PFSK-1 (cell line): ENCODE data around the gene GAMT. TPM values are rescaled to one million over a fixed set of nuclear protein-coding genes. Genes with fewer than 3 reads are reported as not detected.

ENCODE experiments used
- FOXP2 ChIP-seq: optimal IDR thresholded peaks from 2 replicates; pipeline ENCODE3; 2011; ENCODE audit warnings: borderline replicate concordance, control low read depth, inconsistent platforms; ENCODE audit not compliant: insufficient read depth; ENCODE audit errors: extremely low read length, extremely low read depth
- POLR2AphosphoS5 ChIP-seq: IDR thresholded peaks from 2 replicates; pipeline ENCODE4 v1.6.1; 2012; ENCODE audit warnings: low read depth, mild to moderate bottlenecking, control low read depth, low read length, moderate library complexity
- REST ChIP-seq, 2 experiments: IDR thresholded peaks; 2 replicates each; pipeline versions ENCODE4 v1.6.1 to v1.8.0; 2011 to 2012; ENCODE audit warnings: low read depth in 2 of 2, low read length in 2 of 2, control low read depth in 1 of 2, inconsistent platforms in 1 of 2, mild to moderate bottlenecking in 1 of 2, moderate library complexity in 1 of 2; ENCODE audit not compliant: insufficient read depth in 1 of 2
- SIN3A ChIP-seq: IDR thresholded peaks from 2 replicates; pipeline ENCODE4 v1.6.1; 2012; ENCODE audit warnings: mild to moderate bottlenecking, low read length, moderate library complexity, borderline replicate concordance; ENCODE audit not compliant: insufficient read depth
- TAF1 ChIP-seq: IDR thresholded peaks from 2 replicates; pipeline ENCODE4 v1.6.1; 2012; ENCODE audit warnings: low read length, control low read depth, borderline replicate concordance; ENCODE audit not compliant: insufficient read depth
- polyA plus RNA-seq: library from polyadenylated mRNA; unstranded; fragments of >200 nt; gene quantifications from one replicate; pipeline ENCODE4 v1.2.1, GENCODE V29; 2012; ENCODE audit warnings: low read depth, missing spikeins; ENCODE audit not compliant: insufficient read length

GAMT gene
- polyA plus RNA-seq: 160 TPM

- TF ChIP-seq SIN3A: no peak
- TF ChIP-seq FOXP2: peak; percentile 44
- no peak for TF ChIP-seq REST (IDR thresholded peaks at IDR 0.05; ENCODE audit: insufficient read depth in 1 of 2, low read depth in 2 of 2, low read length in 2 of 2)
- TF ChIP-seq TAF1: no peak
- TF ChIP-seq POLR2AphosphoS5: peak; percentile 59
These were observed at the start of gene GAMT for GRCh38 chr19:1401138-1401888. GAMT (minus strand) TSS chr19:1401542; CDS start chr19:1401476, 66 bp downstream.

GRCh38 chr19:1449467-1450442 is 48.4 kb upstream of the GAMT start, which contains the start of gene APC2:
APC2 (plus strand) TSS chr19:1450121; CDS start chr19:1453002, 2,881 bp downstream.
- TF ChIP-seq SIN3A: no peak
- TF ChIP-seq FOXP2: no peak
- TF ChIP-seq TAF1: no peak
- TF ChIP-seq REST (IDR thresholded peaks at IDR 0.05; ENCODE audit: insufficient read depth in 1 of 2, low read depth in 2 of 2, low read length in 2 of 2): no peak
- no peak for TF ChIP-seq POLR2AphosphoS5

GRCh38 chr19:1447944-1448343 is 46.6 kb upstream of the GAMT start:
- 0 out of 4 replicates have a peak, but pooled peaks of 1 of the 2 experiments have one; percentile 24 for TF ChIP-seq REST (IDR thresholded peaks at IDR 0.05; ENCODE audit: insufficient read depth in 1 of 2, low read depth in 2 of 2, low read length in 2 of 2)
- no peak for TF ChIP-seq SIN3A
- no peak for TF ChIP-seq FOXP2

GRCh38 chr19:1447504-1447903 is 46.2 kb upstream of the GAMT start:
- TF ChIP-seq REST (IDR thresholded peaks at IDR 0.05; ENCODE audit: insufficient read depth in 1 of 2, low read depth in 2 of 2, low read length in 2 of 2) (no peak), POLR2AphosphoS5 (no peak), FOXP2 (no peak), TAF1 (no peak), SIN3A (no peak)
